PFSK-1 (cell line): Measurements from ENCODE around the gene STK10.

Experiments
- FOXP2 ChIP-seq: optimal IDR thresholded peaks from 2 replicates; pipeline ENCODE3; 2011; ENCODE audit warnings: borderline replicate concordance, control low read depth, inconsistent platforms; ENCODE audit not compliant: insufficient read depth; ENCODE audit errors: extremely low read length, extremely low read depth
- POLR2AphosphoS5 ChIP-seq: IDR thresholded peaks from 2 replicates; pipeline ENCODE4 v1.6.1; 2012; ENCODE audit warnings: low read depth, mild to moderate bottlenecking, control low read depth, low read length, moderate library complexity
- SIN3A ChIP-seq: IDR thresholded peaks from 2 replicates; pipeline ENCODE4 v1.6.1; 2012; ENCODE audit warnings: mild to moderate bottlenecking, low read length, moderate library complexity, borderline replicate concordance; ENCODE audit not compliant: insufficient read depth
- TAF1 ChIP-seq: IDR thresholded peaks from 2 replicates; pipeline ENCODE4 v1.6.1; 2012; ENCODE audit warnings: low read length, control low read depth, borderline replicate concordance; ENCODE audit not compliant: insufficient read depth
- TF ChIP-seq, protein P1 (sequence below), 2 experiments: IDR thresholded peaks; 2 replicates each; pipeline versions ENCODE4 v1.6.1 to v1.8.0; 2011 to 2012; ENCODE audit warnings: low read depth in 2 of 2, low read length in 2 of 2, control low read depth in 1 of 2, inconsistent platforms in 1 of 2, mild to moderate bottlenecking in 1 of 2, moderate library complexity in 1 of 2; ENCODE audit not compliant: insufficient read depth in 1 of 2

Gene STK10

GRCh38 chr5:172118891-172119290 is 69.1 kb downstream of the STK10 start:
- TF ChIP-seq FOXP2 (no peak), TAF1 (no peak), POLR2AphosphoS5 (no peak), SIN3A (no peak)
- TF ChIP-seq, protein P1, sequence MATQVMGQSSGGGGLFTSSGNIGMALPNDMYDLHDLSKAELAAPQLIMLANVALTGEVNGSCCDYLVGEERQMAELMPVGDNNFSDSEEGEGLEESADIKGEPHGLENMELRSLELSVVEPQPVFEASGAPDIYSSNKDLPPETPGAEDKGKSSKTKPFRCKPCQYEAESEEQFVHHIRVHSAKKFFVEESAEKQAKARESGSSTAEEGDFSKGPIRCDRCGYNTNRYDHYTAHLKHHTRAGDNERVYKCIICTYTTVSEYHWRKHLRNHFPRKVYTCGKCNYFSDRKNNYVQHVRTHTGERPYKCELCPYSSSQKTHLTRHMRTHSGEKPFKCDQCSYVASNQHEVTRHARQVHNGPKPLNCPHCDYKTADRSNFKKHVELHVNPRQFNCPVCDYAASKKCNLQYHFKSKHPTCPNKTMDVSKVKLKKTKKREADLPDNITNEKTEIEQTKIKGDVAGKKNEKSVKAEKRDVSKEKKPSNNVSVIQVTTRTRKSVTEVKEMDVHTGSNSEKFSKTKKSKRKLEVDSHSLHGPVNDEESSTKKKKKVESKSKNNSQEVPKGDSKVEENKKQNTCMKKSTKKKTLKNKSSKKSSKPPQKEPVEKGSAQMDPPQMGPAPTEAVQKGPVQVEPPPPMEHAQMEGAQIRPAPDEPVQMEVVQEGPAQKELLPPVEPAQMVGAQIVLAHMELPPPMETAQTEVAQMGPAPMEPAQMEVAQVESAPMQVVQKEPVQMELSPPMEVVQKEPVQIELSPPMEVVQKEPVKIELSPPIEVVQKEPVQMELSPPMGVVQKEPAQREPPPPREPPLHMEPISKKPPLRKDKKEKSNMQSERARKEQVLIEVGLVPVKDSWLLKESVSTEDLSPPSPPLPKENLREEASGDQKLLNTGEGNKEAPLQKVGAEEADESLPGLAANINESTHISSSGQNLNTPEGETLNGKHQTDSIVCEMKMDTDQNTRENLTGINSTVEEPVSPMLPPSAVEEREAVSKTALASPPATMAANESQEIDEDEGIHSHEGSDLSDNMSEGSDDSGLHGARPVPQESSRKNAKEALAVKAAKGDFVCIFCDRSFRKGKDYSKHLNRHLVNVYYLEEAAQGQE (IDR thresholded peaks at IDR 0.05; ENCODE audit: insufficient read depth in 1 of 2, low read depth in 2 of 2, low read length in 2 of 2) = no peak

DNA sequence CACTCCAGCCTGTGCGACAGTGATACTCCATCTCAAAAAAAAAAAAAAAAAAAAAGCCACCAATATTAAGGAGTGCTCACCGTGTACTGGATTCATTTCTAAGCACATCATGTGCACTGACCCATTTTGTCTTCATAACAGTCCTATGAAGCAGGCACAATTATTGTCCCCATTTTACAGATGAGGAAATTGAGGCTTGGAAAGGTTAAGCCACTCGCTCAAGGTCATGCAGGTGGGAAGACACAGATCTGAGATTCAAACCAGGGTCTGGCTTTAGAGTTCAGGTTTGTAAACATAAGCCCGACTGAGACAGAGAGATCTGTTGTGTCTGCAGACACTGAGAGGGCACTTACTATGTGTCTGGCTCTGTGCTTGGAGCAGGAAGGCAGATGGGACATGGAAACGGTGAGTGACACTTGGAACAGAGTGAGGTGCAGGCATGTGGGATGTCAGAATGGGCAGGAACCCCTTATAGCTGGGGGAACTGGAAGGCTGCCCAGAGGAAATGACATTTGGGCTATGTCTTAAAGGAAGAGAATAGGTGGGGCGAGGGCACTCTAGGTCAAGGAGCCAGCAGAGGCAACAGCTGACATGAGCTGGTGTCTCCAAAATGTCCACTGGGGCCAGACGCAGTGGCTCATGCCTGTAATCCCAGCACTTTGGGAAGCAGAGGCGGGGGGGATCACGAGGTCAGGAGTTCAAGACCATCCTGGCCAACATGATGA is 69.9 kb downstream of the STK10 start:
- TF ChIP-seq, protein P1 (IDR thresholded peaks at IDR 0.05; ENCODE audit: insufficient read depth in 1 of 2, low read depth in 2 of 2, low read length in 2 of 2) = no peak
- TF ChIP-seq TAF1 = no peak
- TF ChIP-seq POLR2AphosphoS5 = no peak
- TF ChIP-seq FOXP2 = no peak
- no peak for TF ChIP-seq SIN3A

DNA sequence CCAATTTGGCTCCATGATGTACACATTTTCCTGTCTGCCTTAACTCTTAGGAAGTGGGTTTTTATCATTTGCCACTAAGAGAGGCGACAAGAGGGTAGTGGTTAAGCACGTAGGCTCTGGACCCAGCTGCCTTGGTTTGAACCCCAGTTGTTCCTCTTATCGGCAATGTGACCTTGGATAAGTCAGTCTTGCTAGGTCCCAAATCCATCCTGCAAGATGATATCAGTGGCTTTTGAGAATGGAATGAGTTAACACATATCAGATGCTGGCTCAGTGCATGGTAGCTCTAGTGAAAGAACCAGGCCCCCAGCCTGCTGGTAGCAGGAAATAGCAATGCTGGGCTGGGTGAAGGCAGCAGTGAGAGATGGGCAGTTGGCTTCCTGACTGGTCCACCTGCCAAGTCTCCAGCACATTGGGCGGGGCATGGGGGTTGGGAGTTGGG is 72.5 kb downstream of the STK10 start:
- TF ChIP-seq, protein P1 (IDR thresholded peaks at IDR 0.05; ENCODE audit: insufficient read depth in 1 of 2, low read depth in 2 of 2, low read length in 2 of 2) = no peak
- TF ChIP-seq FOXP2 = no peak
- TF ChIP-seq SIN3A = no peak
- TF ChIP-seq POLR2AphosphoS5 = no peak
- TF ChIP-seq TAF1 = no peak

DNA sequence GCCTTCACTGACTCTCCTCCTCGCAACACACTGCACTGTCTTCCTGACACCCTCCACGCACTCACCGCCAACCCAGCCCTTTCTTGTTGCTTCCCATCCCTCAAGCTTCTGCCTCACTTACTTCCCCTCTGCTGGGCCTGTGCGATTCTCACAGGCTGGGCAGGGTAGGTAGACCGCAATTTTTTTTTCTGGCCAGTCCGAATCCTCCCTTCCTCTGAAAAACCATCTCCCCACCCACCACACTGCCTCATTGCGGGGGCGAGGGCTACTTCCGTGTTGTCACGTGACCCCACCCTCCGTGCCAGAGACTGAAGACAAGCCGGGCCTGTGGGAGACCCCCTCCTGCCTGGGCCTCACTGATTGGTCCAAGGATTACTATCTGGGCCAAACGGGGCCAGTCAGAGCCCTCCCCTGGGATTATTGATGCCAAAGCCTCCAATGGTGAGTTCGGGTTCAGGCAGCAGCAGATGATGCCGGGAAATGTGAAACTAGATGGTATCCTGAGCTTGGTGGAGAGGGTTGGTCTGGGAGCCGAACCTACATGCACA is 73.1 kb downstream of the STK10 start:
- TF ChIP-seq, protein P1 (IDR thresholded peaks at IDR 0.05; ENCODE audit: insufficient read depth in 1 of 2, low read depth in 2 of 2, low read length in 2 of 2) = no peak
- TF ChIP-seq TAF1 (no peak), POLR2AphosphoS5 (no peak), SIN3A (no peak), FOXP2 (no peak)
